Activated T-cell treated with anti-CD3 and anti-CD28 coated beads for 4 hours (primary cell): Measurements from ENCODE around the gene PLPPR3.

Experiments used
- DNase-seq: peaks from one replicate; pipeline ENCODE4 v3.0.0-alpha.2; 2020

Gene PLPPR3

DNA sequence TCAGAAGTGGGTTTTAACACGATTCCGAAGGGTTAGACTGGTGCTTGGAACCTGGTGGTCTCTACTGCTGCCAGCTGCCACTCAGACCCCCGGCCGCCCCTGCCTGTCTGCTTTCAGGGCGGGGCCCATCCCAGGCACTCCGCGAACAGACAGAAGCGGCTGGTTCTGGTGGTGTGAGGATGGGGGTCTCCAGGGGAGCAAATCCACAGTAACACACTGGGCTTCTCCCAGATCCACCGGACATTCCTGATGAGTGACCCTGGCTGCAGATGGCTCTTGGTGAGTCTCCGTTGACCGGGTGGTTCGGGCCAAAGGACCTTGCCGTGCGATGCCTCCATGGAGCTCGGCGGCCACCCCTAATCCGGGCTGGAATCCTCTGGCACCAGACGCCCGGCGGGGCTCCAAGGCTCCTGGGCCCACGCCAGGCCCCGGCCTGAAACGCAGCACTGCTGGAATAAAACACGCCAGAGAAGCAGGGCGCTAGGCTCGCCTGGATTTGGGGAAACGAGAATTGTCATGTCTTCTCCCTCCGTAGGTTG is 26.6 kb downstream of the PLPPR3 start:
- DNase-seq, result no peak

DNA sequence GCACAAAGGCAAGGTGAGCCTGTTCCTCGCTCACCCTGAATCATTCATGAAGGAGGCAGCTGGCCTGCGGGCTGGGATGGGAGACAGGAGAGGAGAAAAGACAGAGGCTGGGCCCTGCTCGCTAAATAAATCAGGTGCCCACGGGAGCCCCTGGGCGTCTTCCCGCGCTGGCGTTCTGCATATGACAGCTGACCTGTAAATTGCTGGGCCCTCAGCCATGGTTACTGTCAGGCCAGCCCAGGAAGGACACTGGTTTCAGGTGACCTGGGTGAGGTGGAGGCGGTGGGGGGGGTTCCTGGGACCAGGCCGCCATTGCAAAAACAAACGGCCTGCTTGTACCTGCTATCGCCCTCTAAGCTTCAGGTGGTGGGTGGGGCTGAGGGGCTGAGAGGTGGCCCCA is 27.9 kb downstream of the PLPPR3 start:
- DNase-seq, result no peak

DNA sequence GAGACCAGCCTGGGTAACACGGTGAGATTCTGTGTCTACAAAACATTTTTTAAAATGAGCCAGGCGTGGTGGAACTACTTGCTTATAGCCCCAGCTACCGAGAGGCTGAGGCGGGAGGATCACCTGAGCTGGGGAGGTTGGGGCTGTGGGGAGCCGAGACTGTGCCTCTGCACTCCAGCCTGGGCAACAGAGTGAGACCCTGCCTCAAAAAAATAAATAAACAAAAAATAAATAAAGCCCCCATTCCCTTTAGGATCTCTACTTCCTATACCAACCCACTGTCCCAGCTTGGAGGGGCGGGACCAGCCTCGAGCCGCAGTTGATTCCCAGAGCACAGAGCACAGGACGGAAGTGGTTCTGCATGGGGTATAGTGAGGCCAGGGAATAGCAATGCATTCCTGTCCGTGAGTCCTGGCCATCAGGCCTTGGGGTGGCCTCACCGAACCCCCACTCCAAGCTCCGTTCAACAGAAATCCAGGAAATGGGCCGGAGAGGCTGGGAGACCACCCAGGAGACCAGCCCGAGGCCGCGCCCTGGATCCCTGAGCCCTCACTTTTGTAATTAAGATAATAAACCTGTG is 29.4 kb downstream of the PLPPR3 start:
- no peak for DNase-seq

DNA sequence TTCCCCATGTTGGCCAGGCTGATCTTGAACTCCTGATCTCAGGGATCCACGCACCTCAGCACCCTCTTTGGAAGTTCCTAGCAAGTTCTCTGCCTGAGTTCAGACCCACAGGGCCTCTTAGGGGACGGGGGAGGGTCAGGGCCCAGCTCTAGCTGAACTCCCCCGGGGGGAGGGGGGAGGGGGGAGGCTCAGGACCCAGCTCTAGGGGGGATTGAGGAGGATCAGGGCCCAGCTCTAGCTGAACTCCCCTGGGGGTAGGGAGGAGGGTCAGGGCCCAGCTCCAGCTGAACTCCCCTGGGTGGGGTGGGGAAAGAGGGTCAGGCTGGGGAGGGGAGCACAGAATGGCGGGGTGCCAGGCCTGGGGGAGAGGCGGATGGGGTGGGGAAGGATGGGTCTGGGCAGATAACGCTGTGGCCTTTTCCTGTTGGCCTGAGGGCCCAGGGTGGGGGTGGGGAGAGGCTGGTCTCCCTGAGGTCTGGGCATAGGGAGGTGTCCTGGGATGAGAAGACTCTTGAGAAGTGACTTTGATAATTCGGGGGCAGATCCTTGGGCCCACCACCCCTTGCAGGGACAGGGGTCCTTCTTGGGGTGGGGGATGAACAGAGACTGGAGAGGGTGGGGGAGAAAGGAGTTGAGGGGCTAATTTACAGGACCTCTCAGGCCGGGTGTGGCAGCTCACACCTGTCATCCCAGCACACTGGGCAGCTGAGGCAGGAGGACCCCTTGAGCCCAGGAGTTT is 30.0 kb downstream of the PLPPR3 start:
- no peak for DNase-seq

DNA sequence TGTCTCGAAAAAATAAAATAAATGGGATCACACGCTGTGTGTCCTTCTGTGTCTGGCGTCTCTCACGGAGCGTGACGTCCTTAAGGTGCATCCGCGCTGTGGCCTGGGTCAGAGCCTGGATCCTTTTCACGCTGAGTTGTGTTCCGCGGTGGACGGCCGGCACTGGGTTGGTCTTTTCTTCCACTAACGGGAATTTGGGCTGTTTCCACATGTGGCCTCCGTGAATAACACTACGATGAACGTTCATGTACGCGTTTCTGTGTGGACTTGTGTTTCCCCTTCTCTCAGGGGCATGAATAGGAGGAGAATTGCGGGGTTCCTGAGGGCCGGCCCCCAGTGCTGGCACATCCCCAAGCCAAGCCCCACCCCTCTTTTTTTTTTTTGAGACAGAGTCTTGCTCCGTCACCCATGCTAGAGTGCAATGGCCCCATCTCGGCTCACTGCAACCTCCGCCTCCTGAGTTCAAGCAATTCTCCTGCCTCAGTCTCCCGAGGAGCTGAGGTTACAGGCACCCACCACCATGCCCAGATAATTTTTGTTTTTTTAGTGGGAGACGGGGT is 30.7 kb downstream of the PLPPR3 start:
- DNase-seq, result no peak

DNA sequence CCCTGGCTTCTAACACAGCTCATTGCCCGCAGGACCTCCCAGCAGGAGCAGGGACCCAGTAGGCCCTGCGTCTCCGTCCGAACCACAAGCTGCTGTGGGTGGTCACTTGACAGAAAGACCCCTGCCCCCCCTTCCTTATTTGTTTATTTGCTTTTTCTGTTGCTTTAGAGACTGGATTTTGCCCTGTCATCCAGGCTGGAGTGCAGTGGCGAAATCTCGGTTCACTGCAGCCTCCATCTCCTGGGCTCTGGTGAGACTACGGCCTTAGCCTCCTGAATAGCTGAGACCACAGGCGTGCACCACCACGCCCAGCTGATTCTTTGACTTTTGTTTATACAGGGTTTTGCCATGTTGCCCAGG is 32.1 kb downstream of the PLPPR3 start:
- DNase-seq, result no peak

DNA sequence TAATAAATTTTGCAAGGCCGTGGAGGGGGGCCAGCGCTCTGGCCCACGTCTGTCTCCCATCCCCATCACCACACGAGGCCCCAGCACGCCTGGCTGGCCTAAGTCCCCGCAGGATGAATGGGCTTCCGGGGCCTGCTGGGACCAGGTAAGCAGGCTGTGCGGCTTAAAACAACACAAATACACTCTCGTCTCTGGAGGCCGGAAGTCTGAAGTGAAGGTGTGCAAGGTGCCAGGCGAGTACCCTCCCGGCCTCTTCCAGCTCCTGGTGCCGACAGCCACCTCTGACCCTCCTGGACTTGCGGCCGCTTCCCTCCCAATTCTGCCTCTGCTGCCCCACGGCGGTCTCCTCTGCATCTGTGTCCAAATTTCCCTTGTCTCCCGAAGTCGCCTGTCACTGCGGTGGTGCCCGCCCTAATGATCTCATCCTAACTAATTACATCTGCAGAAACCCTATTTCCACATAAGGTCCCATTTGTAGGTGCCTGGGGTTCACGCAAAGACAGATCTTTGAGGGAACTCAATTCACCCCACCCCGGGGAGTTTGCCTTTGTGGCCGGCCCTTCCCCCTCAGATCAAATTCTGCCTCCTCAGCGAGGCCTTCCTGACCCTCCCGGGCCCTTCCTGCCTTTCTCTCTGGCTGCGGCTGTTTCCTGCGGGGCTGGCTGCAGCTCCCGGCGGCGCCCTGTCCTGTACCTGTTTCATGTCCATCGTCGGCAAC is 32.6 kb downstream of the PLPPR3 start:
- no peak for DNase-seq

DNA sequence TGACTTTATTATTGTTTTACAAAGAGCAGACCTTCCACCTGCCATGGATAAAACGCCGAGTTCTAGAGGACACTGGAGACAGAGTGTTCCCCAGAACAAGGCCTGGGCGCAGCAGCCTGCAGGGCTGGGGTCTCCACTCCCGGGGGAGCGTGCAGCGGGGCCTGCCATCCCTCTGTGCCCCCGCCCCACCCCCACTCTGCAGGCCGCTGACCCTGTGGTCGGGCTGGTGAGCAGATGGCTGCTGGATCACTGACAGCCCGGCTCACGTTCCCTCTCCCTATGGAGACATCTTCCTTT is 33.1 kb downstream of the PLPPR3 start:
- DNase-seq, result no peak

DNA sequence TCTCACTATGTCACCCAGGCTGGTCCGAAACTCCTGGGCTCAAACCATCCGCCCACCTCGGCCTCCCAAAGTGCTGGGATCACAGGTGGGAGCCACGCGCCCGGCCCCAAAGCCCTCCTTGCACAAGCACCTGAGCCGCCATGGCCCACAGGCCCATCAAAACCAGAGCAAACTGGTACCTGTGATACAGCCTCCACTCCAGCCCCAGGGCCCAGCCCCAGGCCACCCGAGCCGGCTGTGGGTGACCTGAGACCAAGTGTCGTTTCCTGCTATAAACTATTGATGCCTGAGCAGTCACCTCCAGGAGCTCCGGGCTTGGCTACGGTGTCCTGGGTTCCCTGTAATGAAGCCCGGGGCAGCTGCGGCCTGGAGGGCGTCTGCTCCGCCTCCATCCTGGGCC is 34.2 kb downstream of the PLPPR3 start:
- no peak for DNase-seq

DNA sequence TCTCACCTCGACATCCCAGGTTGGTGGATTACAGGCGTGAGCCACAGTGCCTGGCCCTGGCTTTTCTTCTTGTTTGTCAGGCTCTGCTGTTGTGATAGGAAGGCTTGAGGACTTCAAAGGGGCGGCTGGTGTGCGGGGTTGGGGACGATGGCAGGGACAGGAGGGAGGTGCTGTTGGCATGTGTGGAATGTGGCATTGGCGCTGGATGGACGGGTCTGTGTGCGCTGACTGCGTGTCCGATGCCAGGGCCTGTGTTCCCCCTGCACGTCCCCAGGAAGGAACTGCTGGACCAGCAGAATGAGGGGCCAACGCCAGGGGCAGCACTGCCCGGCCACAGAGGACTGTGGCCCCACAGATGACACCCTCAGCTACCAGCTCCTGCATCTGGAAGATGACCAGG is 37.2 kb downstream of the PLPPR3 start:
- DNase-seq, result no peak

DNA sequence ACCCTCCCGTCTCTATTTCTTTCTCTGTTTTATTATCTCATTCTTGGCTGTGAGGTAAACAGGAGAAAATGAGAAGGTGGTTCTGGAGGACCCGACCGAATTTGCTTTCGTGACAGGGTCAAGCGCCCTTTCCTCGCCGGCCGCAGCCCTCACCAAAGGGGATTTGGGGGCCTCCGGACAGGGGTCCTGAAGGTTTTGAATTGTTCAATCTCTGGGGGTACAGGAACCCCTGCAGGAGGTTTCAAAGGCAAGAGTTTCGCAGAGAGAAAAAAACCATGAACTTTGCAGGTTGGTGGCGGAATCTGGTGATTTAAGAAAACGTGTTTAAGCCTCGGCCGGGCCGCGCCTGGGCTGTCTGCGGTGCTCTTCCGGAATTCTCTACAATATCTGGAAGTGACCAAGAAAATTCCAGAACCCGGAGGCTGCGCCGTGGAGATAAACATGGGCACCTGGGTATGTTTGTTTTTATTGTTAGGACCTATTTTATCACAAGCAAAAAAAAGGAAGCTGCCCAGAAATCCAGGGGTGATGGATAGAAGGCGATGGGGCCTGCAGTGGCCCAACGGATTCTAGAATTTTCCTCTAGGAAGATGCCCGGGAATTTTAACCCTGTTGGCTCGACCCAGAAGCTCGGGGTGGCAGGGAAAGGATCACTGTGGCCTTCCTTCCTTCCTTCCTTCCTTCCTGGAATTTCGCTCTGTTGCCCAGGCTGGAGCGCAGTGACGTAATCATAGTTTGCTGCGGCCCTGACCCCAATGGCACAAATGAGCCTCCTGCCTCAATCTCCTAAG is 38.7 kb downstream of the PLPPR3 start:
- DNase-seq, result no peak

DNA sequence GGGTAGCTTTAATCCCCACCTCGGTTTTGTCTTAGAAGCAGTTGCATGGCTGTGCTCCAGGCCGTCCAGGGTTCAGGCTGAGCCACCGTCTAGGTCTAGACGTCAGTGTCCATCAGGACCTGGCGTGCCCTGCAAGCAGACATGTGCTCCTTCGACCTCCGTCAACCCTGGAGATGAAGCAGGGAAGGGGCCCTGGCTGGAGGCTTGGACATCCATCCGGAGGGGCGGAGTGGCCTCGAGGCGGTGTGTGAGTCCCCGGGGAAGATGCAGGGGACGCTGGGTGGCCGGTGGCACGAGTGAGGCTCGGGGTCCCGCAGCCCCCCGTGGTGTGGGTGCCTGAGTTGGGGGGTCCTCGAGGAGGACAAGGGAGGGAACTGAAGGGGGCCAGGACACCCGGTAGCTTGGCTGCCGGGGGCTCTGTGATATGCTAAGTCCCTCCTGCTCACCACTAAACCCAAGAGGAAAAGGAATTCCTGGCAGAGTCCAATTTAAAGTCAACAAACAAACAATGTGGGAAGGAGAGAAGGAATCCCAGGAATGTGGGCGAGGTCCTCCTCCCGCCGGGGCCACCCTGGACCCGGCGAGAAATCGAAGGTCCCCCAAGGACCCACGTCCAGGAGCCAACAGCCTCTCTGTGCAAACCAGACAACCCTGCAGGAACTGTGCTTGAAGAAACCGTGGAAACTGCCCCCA is 39.4 kb downstream of the PLPPR3 start:
- DNase-seq, result no peak

DNA sequence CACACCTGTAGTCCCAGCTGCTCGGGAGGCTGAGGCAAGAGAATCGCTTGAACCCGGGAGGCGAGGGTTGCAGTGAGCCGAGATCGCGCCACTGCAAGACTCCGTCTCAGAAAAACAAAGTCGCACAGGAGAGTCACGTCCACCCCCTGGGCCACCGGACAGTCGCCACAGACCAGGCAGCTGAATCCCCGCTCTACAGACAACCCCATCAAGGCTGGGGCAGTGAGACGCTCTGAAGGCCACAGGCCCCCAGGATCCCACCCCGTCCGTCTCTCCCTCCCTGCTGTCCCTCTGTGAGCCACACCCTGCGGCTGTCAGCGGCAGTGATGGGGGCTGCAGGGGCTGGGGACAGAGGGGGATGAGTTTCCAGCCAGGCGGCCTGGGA is 40.0 kb downstream of the PLPPR3 start:
- no peak for DNase-seq

DNA sequence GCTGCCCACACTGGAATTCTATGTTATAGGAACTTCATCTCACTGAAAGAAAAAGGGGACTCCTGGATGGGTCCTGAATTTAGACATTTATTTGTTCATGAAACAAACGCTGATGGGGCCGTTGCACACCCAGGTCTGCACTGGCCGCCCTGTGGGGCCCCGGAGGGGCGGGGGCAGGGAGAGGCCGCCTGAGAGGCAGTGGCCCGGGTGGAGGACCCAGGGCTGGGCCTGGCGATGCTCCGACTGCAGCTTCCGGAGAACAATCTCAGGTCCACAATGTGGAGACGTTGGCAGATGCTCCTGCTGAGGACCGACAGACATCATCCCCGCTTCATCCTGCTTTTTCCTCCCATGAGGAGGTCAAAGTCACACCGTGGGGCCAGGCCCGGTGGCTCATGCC is 40.8 kb downstream of the PLPPR3 start:
- DNase-seq, result no peak

DNA sequence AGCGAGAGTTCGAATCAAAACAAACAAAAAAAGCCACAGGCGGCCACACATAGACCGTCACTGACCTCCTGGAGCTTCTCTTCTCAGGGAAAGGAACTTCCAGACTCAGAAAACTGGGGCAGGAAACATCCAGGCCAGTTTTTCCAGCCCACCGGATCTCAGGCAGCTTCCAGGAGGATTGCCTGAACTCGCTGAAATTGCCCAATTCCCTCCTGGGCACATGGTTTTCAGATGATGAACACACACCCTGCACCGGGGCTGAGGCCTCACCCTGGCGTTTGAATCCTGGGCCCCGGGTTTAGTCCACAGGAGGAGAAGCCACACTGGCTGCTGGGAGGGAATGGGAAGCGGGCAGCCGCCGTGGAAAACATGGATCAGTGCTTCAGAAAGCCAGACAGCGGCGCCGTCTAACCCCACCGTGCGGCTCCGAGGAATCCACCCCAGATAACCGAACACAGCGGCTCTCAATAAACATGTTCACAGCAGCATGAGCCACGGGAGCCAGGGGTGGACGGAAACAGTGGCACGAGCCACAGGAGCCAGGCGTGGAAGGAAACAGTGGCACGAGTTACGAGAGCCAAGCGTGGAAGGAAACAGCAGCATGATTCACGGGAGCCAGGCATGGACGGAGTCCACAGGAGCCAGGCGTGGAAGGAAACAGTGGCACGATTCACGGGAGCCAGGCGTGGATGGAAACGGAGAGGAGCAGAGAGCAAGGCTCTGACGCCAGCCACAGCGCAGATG is 42.7 kb downstream of the PLPPR3 start:
- no peak for DNase-seq

DNA sequence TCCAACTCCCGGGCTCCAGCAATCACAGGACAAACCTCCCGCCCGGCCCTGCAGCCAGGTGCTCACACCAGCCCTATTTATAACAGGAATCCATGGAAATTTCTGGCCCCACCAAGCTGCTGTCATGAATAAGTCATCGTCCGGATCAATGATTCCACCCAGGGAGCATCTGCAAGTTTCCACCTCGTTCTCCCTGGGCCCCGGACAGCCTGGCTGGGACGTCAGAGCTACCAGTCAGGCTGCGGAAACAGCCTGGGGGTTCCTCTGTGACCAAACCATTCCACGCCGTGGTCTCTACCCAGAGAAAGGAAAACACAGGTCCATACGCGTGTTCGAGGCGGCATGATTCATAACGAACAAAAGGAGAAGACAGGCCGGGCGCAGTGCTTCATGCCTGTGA is 45.2 kb downstream of the PLPPR3 start:
- DNase-seq, result no peak

DNA sequence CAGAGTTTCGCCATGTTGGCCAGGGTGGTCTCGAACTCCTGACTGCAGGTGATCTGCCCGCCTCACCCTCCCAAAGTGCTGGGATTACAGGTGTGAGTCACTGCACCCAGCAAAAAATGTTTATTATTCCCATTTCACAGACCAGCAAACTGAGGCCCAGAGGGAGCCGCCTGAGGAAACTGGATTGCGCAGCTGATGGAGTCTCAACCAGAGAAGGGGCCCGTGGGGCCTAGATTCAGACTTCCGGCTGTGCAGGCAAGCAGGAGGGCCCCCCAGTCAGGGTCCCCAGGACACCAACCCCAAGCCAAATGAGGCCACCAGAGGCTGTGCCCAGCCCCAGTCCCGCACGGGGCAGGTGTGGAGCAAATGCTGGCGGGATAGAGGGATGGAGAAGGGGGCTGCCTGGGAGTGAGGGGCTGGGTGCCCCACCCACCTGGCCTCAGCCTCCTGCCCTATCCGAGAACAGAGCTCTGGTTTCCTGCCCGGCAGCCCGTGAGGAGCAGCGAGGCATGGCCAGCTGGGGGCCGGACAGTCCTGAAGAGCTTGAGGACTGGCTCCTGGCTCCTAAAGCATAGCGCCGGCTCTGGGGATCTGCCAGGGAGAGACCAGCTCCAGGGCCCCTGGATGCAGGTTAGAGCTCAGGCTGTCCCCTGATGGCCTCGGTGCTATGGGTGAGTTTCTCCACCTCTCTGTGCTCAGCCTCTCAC is 48.9 kb downstream of the PLPPR3 start:
- DNase-seq, result no peak

DNA sequence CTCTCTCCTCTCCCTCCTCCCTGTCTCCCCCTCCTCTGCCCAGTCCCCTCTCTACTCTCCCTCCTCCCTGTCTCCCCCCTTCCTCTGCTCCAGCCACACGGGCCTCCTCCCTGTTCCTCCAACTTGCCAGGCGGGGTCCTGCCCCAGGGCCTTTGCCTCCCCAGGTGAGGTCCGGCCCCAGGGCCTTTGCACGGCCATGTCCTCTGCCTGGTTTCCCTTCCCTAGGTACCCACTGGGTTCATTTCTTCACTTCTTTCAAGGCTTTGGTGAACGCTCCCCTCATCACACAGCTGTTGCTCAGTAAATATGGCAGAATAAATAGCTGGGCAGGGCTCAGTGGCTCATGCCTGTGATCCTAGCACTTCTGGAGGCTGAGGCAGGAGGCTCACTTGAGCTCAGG is 49.7 kb downstream of the PLPPR3 start:
- DNase-seq, result no peak

DNA sequence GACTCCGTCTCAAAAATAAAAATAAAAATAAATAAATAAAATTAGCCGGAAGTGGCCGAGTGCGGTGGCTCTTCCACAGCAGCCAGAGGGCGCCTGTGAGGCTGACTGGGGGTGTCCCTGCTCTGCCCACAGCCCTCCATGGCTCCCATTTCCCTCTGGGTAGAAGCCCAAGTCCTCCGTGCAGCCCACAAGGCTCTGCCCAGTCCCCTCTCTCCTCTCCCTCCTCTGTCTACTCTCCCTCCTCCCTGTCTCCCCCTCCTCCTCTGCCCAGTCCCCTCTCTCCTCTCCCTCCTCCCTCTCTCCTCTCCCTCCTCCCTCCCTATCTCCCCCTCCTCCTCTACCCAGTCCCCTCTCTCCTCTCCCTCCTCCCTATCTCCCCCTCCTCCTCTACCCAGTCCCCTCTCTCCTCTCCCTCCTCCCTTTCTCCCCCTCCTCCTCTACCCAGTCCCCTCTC is 50.4 kb downstream of the PLPPR3 start:
- DNase-seq, result peak; percentile 17

DNA sequence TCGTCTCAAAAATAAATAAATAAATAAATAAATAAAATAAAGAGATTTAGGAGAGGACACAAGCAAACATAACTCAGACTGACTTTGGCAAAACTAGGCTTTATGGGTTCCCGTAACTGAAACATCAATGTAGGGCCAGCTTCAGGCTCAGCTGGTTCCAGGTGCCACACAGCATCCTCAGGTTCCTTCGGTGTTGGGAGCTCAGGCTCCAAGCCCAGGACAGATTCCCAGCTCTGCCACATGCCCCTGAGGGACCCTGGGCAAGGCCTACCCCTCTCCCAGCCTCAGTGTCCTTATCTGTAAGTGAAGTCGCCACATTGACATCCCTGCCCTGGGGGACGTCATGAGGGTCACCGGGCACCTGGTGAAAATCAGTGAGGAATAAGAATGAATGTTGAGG is 52.1 kb downstream of the PLPPR3 start:
- DNase-seq, result no peak

DNA sequence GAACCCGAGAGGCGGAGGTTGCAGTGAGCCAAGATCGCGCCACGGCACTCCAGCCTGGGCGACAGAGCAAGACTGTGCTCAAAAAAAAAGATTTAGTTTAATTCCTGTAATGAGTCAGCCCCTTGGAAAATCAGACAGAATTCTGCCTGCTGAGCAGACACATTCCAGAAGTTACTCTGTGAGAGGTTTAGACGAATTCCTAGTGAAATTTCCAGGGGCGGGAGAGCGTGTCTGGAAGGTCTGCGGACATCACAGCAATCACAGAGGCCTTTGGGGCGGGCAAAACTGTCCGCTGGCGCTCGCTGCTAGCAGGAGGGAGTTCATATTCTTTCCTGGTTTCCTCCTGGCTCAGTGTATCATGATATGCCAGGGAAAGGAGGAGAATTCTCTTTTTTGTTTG is 53.3 kb downstream of the PLPPR3 start:
- no peak for DNase-seq
